ENCODE results near the gene TENM4. TPM values are rescaled to one million over a fixed set of nuclear protein-coding genes. Genes with fewer than 3 reads are reported as not detected.

Gene TENM4
- total and polyA plus RNA-seq, 2 of the 8 experiments (the other 6 are each of a cell fraction or from before 2014, with no cell fraction given): 3.5 to 7.2 TPM

- ChIA-PET POLR2A (ENCODE audit: partially characterized antibody) (no interaction called here), CTCF (ENCODE audit: partially characterized antibody) (interaction anchor here (0.6 to 1.6 kb wide), 7 partner anchors 9 to 330 kb away, joined by 3 to 6 read pairs (median 3); no protein-coding TSS in a partner anchor)
- Histone ChIP-seq H3K4ac (replicated peaks; ENCODE audit: insufficient read length, low read depth, low read length) (no peak overlapping the region), H2BK12ac (ENCODE audit: low read depth, low read length) (no peak overlapping the region), H4K91ac (replicated peaks; ENCODE audit: insufficient read length, low read length) (no peak overlapping the region), H4K8ac (ENCODE audit: extremely low read depth, insufficient read depth, low read length) (no peak overlapping the region), H3K23me2 (ENCODE audit: low read depth, low read length) (no peaks in the 10 kb centered on the region), H3K4me3 (ENCODE audit: extremely low read depth in 1 of 4, insufficient read depth in 2 of 4, low read depth in 3 of 4, low read length in 4 of 4) (no peak overlapping the region), H3K4me1 (replicated peaks in 1 of 4; ENCODE audit: control insufficient read depth in 3 of 4, insufficient read depth in 4 of 4, low read length in 3 of 4) (peaks cover 0 to 4% (median 0%) of the 10 kb centered on the region in 4 experiments; a peak in 1 of 7 replicates), H3K56ac (replicated peaks; ENCODE audit: insufficient read length, low read depth, low read length) (no peak overlapping the region), H2AFZ (ENCODE audit: low read length) (no peak overlapping the region), H3K27ac (ENCODE audit: low read depth, low read length) (no peak overlapping the region), H4K5ac (ENCODE audit: insufficient read length, low read depth, low read length) (no peak overlapping the region), H3K9ac (replicated peaks in 1 of 4; ENCODE audit: extremely low read depth in 1 of 4, low read depth in 3 of 4, low read length in 3 of 4) (no peak overlapping the region), H2AK5ac (ENCODE audit: low read depth, low read length) (no peak overlapping the region), H3K36me3 (ENCODE audit: control insufficient read depth in 2 of 4, insufficient read depth in 4 of 4, low read length in 3 of 4) (no peaks in the 10 kb centered on the region), H3K27me3 (replicated peaks in 1 of 4; ENCODE audit: control insufficient read depth in 3 of 4, extremely low read depth in 1 of 4, insufficient read depth in 3 of 4, low read length in 3 of 4) (no peaks in the 10 kb centered on the region), H4K20me1 (replicated peaks in 1 of 2; ENCODE audit: control insufficient read depth in 1 of 2, insufficient read depth in 2 of 2, low read length in 2 of 2) (no peaks in the 10 kb centered on the region), H3K4me2 (ENCODE audit: insufficient read depth in 1 of 2, low read depth in 2 of 2, low read length in 2 of 2) (no peak overlapping the region), H2BK20ac (ENCODE audit: low read length) (no peak overlapping the region), H3K23ac (ENCODE audit: insufficient read length) (no peak overlapping the region), H2BK15ac (ENCODE audit: low read length) (no peak overlapping the region), H2BK120ac (replicated peaks; ENCODE audit: low read depth, low read length) (no peak overlapping the region), H2BK5ac (ENCODE audit: low read depth, low read length) (no peak overlapping the region), H3K79me1 (ENCODE audit: low read depth, low read length) (no peaks in the 10 kb centered on the region), H3K9me3 (ENCODE audit: insufficient read depth in 2 of 2, low read depth in 1 of 2, low read length in 1 of 2) (no peaks in the 10 kb centered on the region), H3K79me2 (ENCODE audit: control insufficient read depth in 1 of 2, insufficient read depth in 2 of 2, low read length in 2 of 2) (no peaks in the 10 kb centered on the region), H3K14ac (ENCODE audit: insufficient read length) (no peak overlapping the region), H3K18ac (ENCODE audit: extremely low read depth, low read length) (no peak overlapping the region)
- FAIRE-seq: no peak
- no peak for TF ChIP-seq RNF2 (IDR thresholded peaks at IDR 0.05; ENCODE audit: borderline replicate concordance, low read depth, low read length, missing control alignments, poor library complexity, severe bottlenecking)
- no peak for DNase-seq (ENCODE audit: low read depth in 1 of 2, low spot score in 2 of 2)
- WGBS, 2 experiments (ENCODE audit: extremely low coverage in 1 of 2, insufficient coverage in 1 of 2, insufficient read length in 1 of 2, insufficient replicate concordance in 2 of 2, low coverage in 1 of 2, low lambda C conversion rate in 2 of 2, missing lambda C conversion rate in 1 of 2): 67% methylated on average over 4 of the region's 5 CpGs; no CpG with 5 or more reads in 1 of the 2 experiments
Measured at GRCh38 chr11:78975081-78975480, 465.7 kb downstream of the TENM4 start.
